ENCODE results near the gene EXD3.

DNA sequence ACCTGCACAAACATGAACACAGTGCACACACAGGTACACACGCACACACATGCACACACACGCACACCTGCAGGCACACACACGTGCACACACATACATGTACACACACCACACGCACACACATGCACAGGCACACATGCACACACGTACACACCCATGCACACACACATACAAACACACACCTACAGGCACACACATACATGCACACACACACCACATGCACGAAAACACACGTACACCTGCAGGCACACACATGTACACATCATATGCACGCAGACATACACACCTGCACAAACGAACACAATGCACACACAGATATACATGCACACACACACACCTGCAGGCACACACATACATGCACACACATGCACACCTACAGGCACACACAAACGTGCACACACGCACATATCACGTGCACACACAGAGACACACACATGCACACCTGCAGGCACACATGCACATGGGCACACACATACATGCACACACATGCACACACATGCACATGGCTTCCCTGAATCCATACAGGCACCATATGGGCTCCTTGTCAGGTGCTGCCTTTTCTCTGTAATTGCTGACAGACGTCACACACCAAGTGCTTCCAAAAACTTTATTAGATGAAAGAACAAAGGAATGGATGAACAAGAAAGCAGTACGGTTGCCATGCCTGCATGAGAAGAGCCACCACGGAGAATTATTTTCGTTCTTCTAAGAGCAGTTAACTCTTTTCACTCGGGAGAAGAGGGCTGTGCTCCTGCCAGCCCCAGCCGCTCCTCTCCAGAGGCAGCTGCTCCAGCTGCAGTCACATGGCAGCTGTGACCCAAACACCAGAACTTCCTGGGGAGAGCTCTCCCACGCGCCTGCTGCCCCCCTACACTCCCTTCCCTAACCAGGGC lies 57.2 kb downstream of the EXD3 start:
- TF ChIP-seq, protein P1, sequence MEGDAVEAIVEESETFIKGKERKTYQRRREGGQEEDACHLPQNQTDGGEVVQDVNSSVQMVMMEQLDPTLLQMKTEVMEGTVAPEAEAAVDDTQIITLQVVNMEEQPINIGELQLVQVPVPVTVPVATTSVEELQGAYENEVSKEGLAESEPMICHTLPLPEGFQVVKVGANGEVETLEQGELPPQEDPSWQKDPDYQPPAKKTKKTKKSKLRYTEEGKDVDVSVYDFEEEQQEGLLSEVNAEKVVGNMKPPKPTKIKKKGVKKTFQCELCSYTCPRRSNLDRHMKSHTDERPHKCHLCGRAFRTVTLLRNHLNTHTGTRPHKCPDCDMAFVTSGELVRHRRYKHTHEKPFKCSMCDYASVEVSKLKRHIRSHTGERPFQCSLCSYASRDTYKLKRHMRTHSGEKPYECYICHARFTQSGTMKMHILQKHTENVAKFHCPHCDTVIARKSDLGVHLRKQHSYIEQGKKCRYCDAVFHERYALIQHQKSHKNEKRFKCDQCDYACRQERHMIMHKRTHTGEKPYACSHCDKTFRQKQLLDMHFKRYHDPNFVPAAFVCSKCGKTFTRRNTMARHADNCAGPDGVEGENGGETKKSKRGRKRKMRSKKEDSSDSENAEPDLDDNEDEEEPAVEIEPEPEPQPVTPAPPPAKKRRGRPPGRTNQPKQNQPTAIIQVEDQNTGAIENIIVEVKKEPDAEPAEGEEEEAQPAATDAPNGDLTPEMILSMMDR (conservative IDR thresholded peaks at IDR 0.05; ENCODE audit: low read length) = no peak
- no peak for TF ChIP-seq EZH2phosphoT487 (IDR thresholded peaks at IDR 0.05; ENCODE audit: borderline replicate concordance, low read depth, low read length)
